ENCODE data around the gene UBE2QL1.

Gene UBE2QL1

DNA sequence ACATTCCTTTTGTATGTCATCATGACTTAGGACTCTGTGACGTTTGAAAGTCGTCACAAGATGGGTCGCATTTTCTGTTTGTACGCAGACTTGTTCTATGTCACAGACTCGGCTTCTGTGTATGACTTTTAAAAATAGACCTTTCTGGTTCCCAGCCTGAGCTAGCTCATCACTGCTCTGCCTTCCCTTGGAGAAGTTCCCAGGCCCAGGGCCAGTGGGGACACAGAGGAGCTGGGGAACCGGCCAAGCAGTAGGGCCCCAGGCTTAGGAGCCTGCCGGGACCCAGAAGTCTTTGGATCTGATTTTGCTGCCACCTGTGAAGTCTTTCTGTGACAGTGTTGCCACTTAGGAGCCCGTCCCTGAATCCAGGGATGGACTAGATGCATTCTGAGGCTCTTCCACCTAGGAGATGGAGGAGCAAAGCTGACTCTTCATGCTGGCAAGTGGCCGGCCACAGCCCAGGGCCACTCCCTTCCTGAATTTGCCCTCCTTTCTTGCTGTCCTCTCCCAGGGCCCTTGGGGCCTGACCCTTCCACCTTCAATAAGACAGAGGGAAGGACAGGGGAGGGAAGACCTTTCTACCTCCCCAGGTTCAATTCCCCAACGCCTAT, 18.1 kb upstream of the UBE2QL1 start:
- DNase-seq (ENCODE audit: low read depth in 2 of 2): no peak

DNA sequence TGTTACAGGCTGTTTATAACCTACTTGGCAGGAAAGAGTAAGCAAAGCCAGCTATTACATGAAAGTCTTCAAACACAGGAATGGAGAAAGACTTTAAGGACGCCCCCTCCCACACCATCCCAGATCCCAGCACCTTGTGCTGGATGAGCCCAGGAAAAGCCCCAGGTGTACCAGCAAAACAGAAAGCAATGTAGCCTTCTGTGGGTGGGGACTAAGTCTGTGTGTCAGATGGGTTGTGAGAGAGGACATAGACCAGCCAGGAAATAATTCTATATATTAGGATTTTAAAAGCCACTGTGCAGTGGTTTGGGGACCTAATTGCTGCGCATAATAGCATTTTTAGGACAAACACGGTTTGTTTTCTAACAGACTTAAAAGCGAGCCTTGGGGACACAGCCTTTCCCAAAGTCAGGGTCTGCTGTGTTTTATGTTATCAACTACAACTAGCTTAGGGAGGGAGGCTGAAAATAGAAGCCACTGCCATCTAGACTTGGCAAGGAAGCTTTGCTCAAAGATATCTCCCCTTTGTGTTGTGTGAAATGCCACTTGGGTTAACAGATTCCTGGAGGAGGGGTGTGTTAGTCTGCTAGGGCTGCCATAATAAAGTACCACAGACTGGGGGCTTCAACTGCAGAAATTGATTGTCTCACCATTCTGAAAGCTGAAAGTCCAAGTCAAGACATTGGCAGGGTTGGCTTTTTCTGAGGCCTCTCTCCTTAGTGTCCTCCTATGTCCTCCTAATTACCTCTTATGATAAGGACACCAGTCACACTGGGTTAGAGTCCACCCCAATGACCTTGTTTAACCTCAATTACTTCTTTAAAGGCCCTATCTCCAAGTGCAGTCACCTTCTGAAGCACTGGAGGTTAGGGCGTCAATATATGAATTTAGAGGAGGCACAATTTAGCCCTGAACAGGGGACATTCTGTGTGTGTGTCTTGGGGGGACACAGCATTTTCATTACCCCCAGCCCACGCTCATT, 17.2 kb upstream of the UBE2QL1 start:
- no peak for DNase-seq (ENCODE audit: low read depth in 2 of 2)

DNA sequence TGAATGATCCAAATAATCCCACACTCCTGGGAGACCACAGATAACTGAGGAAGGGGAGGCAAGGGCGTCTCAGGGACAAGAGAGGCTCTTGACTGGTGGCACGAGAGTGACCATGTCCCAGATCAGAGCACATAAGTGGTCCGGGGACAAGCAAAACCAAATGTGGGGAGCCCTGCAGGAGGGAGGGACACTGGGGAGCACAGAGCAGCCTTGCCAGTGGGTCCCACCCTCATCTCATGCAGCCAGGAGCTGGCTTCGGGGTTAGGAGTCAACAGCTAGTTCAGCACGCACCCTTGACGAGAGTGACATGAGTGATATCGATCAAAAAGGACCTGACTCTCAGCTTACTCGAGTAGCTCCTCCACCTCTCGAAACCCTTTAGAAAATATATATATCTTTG, 16.5 kb upstream of the UBE2QL1 start:
- no peak for DNase-seq (ENCODE audit: low read depth in 2 of 2)

DNA sequence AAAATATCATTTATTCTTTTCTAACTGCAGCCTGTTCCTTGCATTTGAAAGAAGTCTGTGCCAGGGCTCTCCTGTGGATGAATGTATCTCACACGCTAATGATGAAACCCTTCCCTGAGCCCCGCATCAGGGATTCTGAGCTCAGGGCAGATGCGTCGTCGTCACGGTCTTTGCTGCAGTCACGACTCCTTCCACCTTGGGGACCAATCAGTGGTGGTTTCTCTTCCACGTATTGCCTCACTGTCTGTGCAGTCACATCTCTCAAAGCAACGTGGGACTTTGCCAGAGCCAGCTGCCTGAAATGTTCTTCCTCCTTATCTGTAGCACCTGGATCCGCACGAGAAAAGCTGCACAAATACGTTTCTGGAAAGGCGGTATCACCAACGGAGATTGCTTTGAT, 13.9 kb upstream of the UBE2QL1 start:
- DNase-seq (ENCODE audit: low read depth in 2 of 2): no peak

DNA sequence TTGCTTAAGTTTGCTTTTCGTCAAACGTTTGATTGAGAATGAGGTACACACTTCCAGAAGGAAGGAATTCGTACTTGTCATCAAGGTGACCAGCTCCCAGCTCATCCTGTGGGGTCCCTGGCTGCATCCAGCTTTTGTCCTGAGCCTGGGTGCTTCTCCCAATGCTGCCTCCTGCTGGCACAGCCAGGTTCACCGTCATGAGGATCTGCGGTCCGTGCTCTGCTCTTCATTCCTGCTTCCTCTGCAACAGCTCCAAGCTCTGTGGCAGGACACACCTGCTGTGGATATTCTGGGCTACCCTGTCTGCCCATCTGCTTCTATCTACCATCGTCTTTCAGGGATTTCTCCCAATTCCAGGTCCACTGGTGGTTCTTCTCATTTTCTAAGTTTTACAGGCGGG, 13.3 kb upstream of the UBE2QL1 start:
- DNase-seq (ENCODE audit: low read depth in 2 of 2): no peak

DNA sequence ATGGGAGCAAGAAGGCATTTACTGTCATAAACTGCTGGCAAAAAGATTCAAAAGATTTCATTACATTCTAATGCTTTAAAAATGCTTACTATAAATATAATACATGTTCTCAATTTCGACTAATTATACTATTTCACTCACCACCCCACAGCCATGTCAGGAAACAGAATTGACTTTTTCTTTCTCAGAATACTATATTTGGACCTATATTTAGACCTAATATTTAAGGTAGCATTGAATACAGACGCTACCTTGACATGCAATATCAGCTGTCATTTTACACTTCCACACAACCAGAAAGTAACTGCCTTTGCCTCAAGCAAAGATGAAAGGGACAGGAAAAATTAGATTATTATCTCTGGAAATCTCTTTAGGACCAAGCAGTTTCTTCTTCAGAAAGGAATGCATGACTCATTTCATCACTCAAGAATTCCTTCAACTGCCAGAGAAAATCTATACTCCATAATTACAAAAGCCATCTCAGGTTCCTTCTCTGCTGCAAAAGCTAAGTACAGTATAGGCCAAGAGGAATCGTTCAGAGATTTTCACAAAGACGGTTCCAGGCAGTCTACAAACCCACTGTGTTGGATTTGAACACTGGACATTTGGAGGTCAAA, 11.8 kb upstream of the UBE2QL1 start:
- no peak for DNase-seq (ENCODE audit: low read depth in 2 of 2)

DNA sequence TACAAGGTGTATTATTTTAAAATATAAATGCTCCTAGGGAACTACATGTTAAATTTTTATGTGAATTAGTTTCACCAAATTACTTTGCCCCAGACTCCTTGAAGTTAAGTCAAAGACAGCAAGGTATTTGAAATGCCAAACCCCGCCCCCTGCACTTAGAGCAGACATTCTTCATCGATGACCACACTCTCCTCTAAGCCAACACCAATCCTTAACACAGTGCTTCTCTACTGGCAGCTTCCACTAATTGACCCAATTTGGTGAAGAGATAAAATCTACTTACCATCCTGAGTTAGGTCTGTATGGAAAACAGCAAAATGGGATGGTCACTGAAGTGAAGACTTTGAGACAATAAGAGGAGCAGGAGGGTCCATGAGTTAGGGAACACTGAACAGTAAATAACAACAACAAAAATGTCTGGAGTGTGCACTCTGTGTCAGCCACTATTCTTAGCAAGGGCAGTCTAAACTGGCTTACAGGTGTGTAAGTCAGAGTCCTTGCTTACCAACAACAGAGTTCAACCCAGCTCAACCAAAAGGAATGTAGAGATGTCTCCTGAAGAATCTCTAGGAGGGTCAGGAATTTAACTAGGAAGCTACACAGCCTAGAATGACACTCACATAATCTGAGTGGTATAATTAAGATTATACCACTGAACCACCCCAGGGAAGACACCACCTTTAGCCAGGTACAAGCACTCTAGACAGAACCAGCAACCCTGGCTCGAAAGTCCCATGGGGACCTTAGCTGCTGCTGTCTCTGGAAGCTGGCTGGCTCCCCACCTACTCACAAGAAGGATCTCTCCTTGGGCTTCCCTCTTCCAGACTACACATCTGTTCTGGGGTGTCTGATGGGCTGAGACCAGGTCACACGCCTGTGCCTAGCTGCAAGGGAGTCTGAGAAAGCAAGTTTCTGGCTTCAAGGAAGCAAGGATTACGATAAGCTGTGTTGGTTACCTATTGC, 8.8 kb upstream of the UBE2QL1 start:
- DNase-seq (ENCODE audit: low read depth in 2 of 2): no peak

DNA sequence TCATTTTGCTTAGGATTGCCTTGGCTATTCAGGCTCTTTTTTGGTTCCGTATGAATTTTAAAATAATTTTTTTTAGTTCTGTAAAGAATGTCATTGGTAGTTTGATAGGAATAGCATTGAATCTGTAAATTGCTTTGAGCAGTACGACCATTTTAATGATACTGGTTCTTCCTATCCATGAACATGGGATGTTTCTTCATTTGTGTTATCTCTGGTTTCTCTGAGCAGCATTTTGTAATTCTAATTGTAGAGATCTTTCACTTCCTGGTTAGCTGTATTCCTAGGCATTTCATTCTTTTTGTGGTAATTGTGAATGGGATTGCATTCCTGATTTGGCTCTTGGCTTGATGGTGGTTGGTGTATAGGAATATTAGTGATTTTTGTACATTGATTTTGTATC, 6.3 kb upstream of the UBE2QL1 start:
- no peak for DNase-seq (ENCODE audit: low read depth in 2 of 2)

DNA sequence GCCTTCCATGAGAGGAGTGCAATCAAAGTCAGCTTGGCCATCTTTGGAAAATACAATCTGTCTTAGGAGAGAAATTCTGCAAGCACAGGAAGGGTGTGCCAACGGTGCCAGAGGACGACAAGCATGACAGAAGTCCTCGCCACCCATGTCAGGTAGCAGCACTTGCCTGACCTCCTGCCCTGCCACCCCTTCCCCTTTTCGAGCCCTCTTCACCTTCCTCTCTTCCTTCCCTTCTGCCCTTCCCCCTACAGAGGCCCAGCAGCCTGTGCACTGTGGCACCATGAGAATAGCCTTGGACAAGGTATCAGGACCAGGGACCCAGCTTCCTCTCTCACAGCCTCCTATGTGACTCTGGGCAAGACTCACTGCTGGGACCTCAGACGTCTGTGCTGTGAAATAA, 5.3 kb upstream of the UBE2QL1 start:
- no peak for DNase-seq (ENCODE audit: low read depth in 2 of 2)

DNA sequence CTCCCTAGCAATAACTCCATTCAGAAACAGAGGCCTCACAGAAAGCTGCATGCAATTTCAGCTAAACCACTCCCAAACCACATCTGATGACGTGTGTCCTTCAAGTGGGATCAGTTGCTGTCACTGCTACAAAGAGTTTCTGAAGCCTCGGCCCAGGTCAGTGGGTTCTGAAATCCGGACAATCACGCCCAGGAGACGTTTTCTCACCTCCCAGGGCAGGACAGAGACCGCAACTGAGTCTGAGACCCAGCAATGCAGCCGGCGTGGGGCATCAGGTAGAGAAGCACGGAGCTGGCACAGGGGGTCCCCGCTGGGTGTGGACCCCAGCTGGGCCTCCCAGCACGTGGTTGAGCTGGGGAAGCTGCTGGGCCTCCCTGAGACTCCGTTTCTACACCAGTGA, 2.6 kb upstream of the UBE2QL1 start:
- DNase-seq (ENCODE audit: low read depth in 2 of 2): no peak

DNA sequence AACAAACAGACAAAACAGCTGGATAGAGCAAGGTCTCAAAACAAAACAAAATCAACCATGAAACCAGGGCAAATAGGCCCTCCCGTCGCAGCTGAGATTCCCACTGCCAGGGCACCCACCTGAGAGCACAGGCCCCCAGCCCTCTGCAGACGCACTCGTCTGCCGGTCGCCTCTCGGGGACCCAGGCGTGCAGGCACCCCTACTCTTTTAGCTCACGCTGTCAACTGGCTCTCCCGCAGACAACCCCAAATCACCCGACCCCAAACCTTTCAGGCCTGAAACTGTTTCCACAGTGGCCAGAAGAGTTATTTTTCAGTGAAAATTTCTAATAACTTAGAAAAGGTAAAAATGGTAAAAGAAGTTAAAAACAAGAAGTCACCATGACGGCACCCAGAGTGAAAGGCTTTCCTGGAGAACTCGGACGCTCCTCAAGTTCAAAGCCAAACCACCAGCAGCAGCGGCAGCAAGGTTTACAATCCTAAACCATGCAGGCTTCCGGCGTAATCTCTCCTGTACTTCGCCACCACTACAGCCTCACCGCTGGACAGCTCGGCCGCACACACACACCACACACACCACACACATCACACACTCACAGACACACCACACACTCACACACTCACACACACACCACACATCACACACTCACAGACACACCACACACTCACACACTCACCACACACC, 1.9 kb upstream of the UBE2QL1 start:
- no peak for DNase-seq (ENCODE audit: low read depth in 2 of 2)

DNA sequence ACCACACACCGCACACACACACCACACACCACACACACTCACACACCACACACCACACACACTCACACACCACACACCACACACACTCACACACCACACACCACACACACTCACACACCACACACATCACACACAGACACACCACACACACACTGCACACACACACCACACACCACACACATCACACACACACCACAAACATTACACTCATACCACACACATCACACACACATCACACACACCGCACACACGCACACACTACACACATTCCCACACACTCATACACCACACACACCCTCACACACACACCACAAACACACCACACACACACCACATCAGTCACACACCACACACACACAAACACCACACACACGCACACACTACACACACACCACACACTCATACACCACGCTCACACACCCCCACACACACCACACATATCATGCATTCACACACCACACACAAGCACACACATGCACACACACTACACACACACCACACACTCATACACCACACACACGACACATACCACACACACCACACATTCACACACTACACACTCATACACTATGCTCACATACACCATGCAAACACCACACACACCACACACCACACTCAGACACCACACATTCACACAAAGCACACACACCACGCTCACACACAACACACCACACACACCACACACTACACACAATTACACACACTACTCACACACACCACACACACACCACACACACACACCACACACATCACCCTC, 1.1 kb upstream of the UBE2QL1 start:
- no peak for DNase-seq (ENCODE audit: low read depth in 2 of 2)

DNA sequence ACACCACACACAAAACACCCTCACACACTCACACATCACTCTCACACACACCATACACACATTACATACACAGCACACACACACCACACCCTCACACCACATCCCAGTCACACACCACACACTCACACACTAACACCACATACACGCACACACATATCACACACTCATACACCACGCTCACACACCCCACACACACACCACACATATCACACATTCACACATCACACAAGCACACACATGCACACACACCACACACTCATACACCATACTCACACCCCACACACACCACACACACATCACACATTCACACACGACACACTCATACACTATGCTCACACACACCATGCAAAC, 543 bp upstream of the UBE2QL1 start:
- no peak for DNase-seq (ENCODE audit: low read depth in 2 of 2)

DNA sequence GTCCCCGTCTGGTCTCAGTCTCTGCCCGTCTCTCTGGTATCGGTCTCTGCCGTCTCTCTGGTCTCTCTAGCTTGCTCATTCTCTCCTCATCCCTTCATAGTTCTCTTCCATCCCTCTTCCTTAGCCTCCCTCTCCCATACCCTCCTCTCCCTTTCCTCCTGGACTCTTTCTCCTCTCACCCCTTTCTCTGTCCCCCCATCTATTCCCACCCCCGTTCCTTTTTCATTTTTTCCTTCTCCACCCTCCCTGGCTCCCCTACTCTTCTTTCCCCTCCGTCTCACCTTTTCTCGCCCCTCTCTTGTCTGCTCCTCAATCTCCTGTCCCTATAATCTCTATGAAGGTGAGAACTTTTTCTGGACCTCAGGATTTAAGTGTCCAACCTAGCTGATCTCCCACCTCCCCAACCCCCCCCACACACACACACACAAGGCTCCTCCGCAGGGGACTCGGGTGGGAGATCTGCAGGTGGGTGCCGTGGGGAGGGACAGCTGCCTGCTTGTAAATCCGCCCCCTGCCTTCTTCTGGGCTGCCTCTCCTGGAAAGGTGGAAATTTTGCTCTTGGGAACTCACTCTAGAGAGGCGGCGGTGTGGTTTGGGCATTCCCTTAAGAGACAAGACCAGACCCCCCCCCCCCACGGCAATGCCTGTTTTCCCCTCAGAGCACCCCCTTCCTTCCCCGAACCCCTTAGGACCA, 953 bp downstream of the UBE2QL1 start:
- no peak for DNase-seq (ENCODE audit: low read depth in 2 of 2)

DNA sequence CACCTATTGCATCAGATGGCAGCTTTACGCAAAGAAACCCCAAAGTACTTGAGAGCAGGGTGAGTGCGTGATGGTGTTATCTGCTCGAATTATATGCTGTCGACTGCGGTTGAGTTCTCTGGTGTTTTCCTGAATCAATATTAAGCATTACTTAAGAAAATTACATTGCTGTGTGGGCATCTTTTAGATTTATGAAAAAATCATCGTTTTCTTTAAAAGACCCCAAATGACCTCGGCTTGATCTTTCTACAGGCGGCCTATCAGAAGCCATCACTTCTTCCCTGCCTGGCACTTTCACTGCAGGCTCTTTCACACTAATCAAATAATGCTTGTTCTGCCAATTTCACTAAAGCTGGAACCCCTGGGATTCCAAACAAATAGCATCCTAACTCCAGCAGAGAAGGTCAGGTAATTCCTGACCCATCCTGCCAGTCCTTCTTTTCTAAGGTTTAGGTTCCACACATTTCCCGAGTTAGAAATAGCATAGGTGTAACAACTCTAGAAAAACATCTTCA, 1.7 kb downstream of the UBE2QL1 start:
- DNase-seq (ENCODE audit: low read depth in 2 of 2): no peak

DNA sequence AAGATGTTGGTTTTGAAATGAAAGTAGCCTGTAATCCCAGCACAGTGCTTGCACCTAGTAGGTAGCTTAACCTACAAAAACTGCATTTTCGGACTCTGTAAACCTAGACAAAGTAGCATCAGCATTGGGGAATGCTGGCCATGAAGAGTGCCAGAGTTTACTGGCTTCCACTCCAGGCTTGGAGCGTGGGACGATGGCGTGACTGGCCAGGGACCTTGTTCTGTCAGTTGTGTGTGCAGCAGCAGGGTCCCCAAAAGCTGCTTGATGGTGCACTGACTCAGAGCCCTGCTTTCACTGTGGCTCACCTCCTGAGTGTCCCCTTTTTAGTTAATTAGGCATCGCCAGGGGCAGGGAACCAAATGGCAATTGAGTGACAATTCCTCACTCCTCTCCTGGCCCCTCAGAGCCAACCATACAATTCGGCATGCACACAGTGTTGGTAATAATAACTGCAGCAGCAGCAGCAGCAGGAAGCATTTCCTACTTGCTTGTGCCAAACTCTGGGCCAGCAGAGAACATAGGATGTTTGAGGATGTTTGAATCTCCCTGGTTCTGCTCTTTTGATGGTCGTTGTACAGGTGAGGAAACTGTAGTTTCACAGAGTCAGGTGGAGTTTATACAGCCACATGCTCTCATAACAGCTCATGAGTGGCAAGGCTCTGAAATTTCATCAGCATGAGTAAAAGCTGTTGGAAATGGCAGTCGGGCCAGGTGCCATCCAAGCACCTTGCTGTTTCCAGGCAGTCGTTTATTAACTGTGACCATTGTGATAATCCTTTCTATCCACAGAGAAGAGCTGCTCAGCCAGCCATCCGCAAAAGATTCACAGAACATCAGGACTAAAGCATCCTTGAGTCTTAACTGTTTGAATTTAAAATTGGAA, 4.2 kb downstream of the UBE2QL1 start:
- no peak for DNase-seq (ENCODE audit: low read depth in 2 of 2)

DNA sequence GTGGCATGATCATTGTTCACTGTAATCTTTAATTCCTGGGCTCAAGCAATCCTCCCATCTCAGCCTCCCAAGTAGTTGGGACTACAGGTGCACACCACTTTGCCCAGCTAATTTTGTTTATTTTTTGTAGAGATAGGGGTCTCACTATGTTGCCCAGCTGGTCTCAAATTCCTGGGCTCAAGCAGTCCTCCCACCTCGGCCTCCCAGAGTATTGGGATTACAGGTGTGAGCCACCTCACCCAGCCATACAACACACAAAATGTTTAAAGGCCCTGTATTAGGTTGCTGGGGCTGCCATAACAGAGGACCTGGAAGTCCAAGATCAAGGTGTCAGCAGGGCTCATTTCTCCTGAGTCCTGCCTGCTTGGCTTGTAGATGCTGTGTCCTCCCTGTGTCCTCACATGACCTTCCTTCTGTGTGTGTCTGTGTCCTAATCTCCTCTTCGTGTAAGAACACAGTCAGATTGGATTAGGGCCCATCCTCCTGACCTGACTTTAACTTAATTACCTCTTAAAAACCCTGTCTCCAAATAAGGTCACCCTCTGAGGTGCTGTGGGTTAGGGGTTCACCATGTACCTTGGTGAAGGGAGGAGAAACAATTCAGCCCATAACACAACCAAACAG, 5.4 kb downstream of the UBE2QL1 start:
- DNase-seq (ENCODE audit: low read depth in 2 of 2): no peak

DNA sequence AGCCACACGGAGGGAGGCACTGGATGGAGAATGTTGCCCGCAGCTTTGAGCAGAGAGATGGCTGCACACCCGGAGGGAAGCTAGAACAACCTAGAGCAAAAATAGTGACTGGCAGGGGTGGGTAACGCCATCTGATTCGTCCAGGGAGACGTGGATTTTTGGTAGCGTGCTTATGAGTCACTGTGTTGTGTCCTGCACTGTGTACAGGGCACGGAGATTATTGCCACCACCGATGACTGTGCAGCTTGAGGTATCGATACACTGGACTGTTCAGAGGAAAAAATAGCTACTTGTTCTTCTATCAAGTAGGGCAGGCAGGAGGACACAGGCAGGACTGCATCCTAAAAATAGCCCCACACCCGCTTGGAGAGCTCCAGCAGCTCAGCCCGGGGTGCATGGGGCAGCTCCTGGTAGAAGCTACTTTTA, 6.0 kb downstream of the UBE2QL1 start:
- no peak for DNase-seq (ENCODE audit: low read depth in 2 of 2)

Data from stimulated activated CD4-positive, alpha-beta T cell treated with anti-CD3 and anti-CD28 coated beads, Interleukin-15, amount 100 ng/mL, for 48 hours (primary cell).